HG03135 (cell line): Measurements from ENCODE around the gene CCDC8.
"Not testable (repeated sequence)": the region's sequence is repeated elsewhere in the genome, so short reads cannot be mapped to it uniquely, and the experiment has no call there.

ENCODE experiments used
- ATAC-seq: cut with Tn5 transposase; IDR thresholded peaks from one replicate; pipeline ENCODE4 v1.9.1; 2021; ENCODE audit warnings: mild to moderate bottlenecking, moderate library complexity; ENCODE audit not compliant: unreplicated experiment

The CCDC8 gene

GRCh38 chr19:46404753-46405468 is 8.5 kb downstream of the CCDC8 start:
- no peak for ATAC-seq

- ATAC-seq = no peak
These were observed 9.2 kb downstream of the CCDC8 start for GRCh38 chr19:46404055-46404752.

- no peak for ATAC-seq
These were observed 10.6 kb downstream of the CCDC8 start for GRCh38 chr19:46402725-46403124.

- not testable (repeated sequence) for ATAC-seq
These were observed 15.4 kb downstream of the CCDC8 start for GRCh38 chr19:46397801-46398479.

- no peak for ATAC-seq
These were observed 19.0 kb downstream of the CCDC8 start for GRCh38 chr19:46394402-46394797.

- no peak for ATAC-seq
These were observed 19.6 kb downstream of the CCDC8 start for GRCh38 chr19:46393456-46394401.

- no peak for ATAC-seq
These were observed 20.5 kb downstream of the CCDC8 start for GRCh38 chr19:46392837-46393236.

- ATAC-seq = no peak
These were observed 21.0 kb downstream of the CCDC8 start for GRCh38 chr19:46392252-46392801.

GRCh38 chr19:46391296-46392251 is 21.8 kb downstream of the CCDC8 start:
- ATAC-seq = no peak

GRCh38 chr19:46390866-46391265 is 22.5 kb downstream of the CCDC8 start:
- ATAC-seq = no peak

- no peak for ATAC-seq
These were observed 23.1 kb downstream of the CCDC8 start for GRCh38 chr19:46390121-46390858.

- no peak for ATAC-seq
These were observed 24.9 kb downstream of the CCDC8 start for GRCh38 chr19:46388311-46389095.

GRCh38 chr19:46387713-46388130 is 25.6 kb downstream of the CCDC8 start:
- ATAC-seq = no peak

- ATAC-seq = no peak
These were observed 26.2 kb downstream of the CCDC8 start for GRCh38 chr19:46386996-46387712.

- no peak for ATAC-seq
These were observed 27.2 kb downstream of the CCDC8 start for GRCh38 chr19:46386151-46386550.

GRCh38 chr19:46385636-46386035 is 27.7 kb downstream of the CCDC8 start:
- ATAC-seq = no peak

- no peak for ATAC-seq
These were observed 29.0 kb downstream of the CCDC8 start for GRCh38 chr19:46384396-46384795.
